NOMO-1 treated with DMSO at 0.1 percent for 48 hours (cell line): Measurements from ENCODE around the gene TOPBP1.

Experiments
- DNase-seq: peaks from one replicate; lab custom pipeline; 2025; ENCODE audit not compliant: unreplicated experiment; lab: John Stamatoyannopoulos, UW

The TOPBP1 gene

GRCh38 chr3:133611534-133611933, 50.2 kb downstream of the TOPBP1 start:
- DNase-seq = no peak

GRCh38 chr3:133610031-133610430, 51.7 kb downstream of the TOPBP1 start:
- DNase-seq = no peak

- DNase-seq = no peak
Observed at GRCh38 chr3:133608388-133608787, 53.4 kb downstream of the TOPBP1 start.

GRCh38 chr3:133607816-133608215, 53.9 kb downstream of the TOPBP1 start:
- DNase-seq = no peak

GRCh38 chr3:133606902-133607301, 54.8 kb downstream of the TOPBP1 start:
- DNase-seq = no peak

- no peak for DNase-seq
Observed at GRCh38 chr3:133606342-133606741, 55.4 kb downstream of the TOPBP1 start.

- no peak for DNase-seq
Observed at GRCh38 chr3:133600572-133601081, 61.1 kb downstream of the TOPBP1 start.

- DNase-seq = no peak
Observed at GRCh38 chr3:133599280-133599679, 62.5 kb downstream of the TOPBP1 start.

- no peak for DNase-seq
Observed at GRCh38 chr3:133598405-133598804, 63.3 kb downstream of the TOPBP1 start.

- no peak for DNase-seq
Observed at GRCh38 chr3:133595341-133595740, 66.4 kb downstream of the TOPBP1 start.

- no peak for DNase-seq
Observed at GRCh38 chr3:133593243-133593642, 68.5 kb downstream of the TOPBP1 start.

- no peak for DNase-seq
Observed at GRCh38 chr3:133592843-133593242, 68.9 kb downstream of the TOPBP1 start.

- DNase-seq = no peak
Observed at GRCh38 chr3:133591271-133591742, 70.4 kb downstream of the TOPBP1 start.

- no peak for DNase-seq
Observed at GRCh38 chr3:133589503-133589902, 72.2 kb downstream of the TOPBP1 start.

- no peak for DNase-seq
Observed at GRCh38 chr3:133588784-133589465, 72.8 kb downstream of the TOPBP1 start.

- no peak for DNase-seq
Observed at GRCh38 chr3:133588035-133588434, 73.7 kb downstream of the TOPBP1 start.

- DNase-seq = no peak
Observed at GRCh38 chr3:133583396-133583795, 78.3 kb downstream of the TOPBP1 start.

- no peak for DNase-seq
Observed at GRCh38 chr3:133578548-133579191, 83.1 kb downstream of the TOPBP1 start.

GRCh38 chr3:133576169-133576568, 85.6 kb downstream of the TOPBP1 start:
- DNase-seq = no peak

- no peak for DNase-seq
Observed at GRCh38 chr3:133575086-133575485, 86.7 kb downstream of the TOPBP1 start.

- DNase-seq = no peak
Observed at GRCh38 chr3:133574260-133574881, 87.4 kb downstream of the TOPBP1 start.

GRCh38 chr3:133573629-133574194, 88.0 kb downstream of the TOPBP1 start, which contains the start of gene CDV3:
TSS of gene CDV3 (plus strand) at chr3:133573686. CDS start at chr3:133574045, 359 bp downstream.
- no peak for DNase-seq
